Central memory CD4-positive, alpha-beta T cell (primary cell): ENCODE data around the gene CLCN1.

Source experiments
- DNase-seq: peaks from one replicate; pipeline ENCODE4 v3.0.0; 2022

Gene CLCN1

DNA sequence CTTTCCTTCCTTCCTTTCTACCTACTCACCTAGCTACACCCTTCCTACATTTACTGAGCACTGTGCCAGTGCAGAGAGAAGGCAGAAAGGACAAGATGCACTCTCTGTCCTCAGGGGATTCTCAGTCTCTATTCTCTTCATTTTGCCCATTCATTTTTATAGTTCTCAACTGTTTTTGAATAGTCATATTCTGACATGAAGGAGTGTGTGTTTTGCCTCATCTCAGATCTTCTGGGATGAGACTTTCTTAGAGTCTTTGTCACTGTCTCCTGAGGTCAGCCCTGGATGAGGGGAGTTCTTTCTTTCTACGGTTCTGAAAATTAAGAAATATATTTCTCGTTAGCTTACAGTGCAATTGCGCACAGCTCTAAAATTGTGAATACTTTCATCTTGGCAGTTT, 21.3 kb downstream of the CLCN1 start:
- DNase-seq, result no peak

DNA sequence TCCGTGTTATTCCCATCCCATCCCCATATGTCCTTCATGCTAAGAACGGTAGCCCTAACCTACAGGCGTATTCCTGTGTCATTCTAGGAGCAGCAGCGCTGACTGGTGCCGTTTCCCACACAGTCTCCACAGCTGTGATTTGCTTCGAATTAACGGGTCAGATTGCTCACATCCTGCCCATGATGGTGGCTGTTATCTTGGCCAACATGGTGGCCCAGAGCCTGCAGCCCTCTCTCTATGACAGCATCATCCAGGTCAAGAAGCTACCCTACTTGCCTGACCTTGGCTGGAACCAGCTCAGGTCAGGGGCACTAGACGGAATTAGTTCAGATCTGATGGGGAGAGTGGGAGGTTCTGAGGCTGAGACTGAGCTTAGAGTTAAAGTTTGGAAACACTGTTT, 25.9 kb downstream of the CLCN1 start:
- DNase-seq, result no peak

DNA sequence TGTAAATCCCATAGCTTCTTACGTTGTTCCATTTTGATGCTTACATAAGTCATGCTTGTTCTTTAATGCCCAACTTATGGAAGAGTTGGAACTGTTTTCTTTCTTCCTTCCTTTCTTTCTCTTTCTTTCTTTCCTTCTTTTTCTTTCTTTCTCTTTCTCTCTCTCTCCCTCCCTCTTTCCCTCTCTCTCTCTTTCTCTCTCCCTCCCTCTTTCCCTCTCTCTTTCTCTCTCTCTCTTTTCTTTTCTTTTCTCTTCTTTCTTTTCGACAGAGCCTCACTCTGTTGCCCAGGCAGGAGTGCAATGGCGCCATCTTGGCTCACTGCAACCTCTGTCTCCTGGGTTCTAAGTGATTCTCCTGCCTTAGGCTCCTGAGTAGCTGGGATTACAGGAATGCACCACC, 27.7 kb downstream of the CLCN1 start:
- DNase-seq, result no peak

DNA sequence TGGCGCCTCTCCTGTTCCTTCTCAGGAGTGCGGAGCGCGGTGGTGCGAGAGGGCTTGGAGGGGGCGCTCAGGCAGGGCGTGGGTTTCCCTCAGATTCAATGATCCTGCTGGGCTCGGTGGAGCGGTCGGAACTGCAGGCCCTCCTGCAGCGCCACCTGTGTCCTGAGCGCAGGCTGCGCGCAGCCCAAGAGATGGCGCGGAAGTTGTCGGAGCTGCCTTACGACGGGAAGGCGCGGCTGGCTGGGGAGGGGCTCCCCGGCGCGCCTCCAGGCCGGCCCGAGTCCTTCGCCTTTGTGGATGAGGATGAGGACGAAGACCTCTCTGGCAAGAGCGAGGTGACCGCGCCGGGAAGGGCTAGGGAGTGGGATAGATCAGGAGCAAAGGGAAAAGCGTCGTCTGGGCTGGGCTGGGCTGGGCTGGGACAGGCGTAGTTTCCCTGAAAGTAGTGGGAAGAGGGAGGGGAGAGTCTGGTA, 29.6 kb downstream of the CLCN1 start:
- peak; percentile 48 for DNase-seq

DNA sequence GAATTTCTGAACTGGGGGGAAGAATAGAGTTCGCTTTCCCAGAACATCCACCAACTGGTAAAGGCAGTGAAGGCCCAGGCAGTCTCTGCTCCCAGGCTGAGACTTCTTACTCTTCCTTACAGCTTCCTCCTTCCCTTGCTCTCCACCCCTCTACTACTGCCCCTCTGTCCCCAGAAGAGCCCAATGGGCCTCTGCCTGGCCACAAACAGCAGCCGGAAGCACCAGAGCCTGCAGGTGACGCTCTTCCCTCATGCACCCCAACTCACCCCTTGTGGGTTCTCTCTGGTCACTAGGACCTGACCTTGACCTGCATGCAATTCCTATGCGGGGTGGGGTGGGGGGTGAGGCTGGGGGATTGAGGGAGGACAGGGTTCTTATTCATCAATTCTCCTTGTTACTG, 30.1 kb downstream of the CLCN1 start:
- no peak for DNase-seq

DNA sequence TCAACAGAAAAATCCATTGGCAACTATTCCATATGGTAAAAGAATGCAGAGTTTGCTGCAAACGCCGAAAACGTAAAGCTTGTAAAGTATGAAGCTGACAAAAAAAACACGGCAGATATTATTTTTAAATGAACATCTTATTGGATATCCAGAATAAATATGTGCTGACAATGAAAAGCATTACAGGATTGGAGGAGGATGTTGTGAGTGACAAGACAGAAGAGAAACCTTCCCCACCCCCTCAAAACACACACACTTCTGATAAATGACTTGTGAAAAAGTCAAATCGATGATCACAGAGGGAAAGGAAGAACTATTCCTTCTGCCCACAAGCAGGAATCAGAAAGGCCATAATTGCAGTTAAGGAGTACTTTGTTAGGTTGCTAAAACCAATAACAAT, 32.0 kb downstream of the CLCN1 start:
- DNase-seq, result no peak

DNA sequence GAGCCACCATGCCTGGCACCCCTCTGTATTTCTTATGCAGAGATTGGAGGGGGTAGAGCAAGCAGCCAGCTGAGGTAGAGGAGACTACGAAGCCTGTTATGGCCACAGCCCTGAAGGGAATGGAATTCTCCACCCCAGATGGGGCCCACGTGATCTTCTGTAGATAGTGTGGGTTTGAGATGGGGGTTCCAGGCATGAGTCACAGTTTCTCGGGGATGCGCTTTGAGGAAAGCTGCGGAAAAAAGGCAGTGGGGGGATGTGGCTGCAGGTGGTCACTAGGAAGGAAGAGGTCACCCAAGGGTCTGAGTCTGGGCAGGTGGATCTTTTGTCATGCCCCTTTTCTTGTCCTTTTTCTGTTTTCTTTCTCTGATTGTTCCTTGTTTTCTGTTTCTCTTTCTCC, 35.1 kb downstream of the CLCN1 start:
- DNase-seq, result no peak

DNA sequence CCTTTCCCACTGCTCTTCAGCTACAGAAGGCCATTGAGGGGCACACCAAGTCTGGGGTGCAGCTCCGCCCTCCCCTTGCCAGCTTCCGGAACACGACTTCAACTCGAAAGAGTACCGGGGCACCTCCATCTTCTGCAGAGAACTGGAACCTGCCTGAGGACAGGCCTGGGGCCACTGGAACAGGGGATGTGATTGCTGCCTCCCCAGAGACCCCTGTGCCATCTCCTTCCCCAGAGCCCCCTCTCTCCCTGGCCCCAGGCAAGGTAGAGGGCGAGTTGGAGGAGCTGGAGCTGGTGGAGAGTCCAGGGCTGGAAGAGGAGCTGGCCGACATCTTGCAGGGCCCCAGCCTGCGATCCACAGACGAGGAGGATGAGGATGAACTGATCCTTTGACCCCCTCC, 35.7 kb downstream of the CLCN1 start:
- no peak for DNase-seq

DNA sequence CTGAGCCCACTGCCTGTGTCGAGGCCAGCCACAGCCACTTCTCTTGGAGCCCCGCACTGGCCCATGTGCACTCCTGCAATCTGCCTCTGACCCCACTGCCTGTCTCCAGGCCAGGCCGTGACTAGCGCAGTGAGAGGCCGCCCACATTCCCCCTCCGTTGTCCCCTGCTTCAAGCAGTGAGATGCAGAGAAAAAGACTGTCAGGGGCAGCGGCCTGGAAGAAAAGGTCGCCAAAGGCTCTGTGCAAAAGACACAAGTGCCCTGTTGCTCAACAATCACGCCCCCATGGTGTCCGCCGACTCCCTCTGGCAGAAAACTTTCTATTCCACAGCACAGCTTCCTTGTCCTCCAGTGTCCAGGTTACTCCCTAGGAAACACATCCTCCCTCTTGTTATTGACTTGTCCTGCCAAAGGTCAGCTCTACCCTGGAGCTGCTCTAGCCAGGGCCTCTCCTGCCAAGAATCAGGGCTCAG, 36.7 kb downstream of the CLCN1 start:
- no peak for DNase-seq

DNA sequence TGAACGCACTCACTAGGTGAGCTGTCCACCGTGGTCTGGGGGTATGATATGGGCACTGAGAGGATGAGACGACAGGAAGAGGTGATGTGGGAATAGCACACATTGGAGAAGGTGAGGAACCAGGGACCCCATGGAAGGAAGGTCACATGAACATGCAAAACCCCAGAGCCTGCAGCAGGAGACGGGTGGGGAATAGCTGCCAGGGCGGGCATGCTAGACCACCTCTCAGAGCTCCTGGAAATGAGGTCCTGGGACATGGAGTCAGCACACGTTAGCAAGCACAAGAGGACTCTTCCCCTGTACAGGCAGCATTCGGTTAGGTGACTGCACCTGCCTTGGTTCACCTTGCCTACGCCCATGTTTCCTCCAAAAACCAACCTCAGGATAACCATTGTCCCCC, 38.5 kb downstream of the CLCN1 start:
- no peak for DNase-seq

DNA sequence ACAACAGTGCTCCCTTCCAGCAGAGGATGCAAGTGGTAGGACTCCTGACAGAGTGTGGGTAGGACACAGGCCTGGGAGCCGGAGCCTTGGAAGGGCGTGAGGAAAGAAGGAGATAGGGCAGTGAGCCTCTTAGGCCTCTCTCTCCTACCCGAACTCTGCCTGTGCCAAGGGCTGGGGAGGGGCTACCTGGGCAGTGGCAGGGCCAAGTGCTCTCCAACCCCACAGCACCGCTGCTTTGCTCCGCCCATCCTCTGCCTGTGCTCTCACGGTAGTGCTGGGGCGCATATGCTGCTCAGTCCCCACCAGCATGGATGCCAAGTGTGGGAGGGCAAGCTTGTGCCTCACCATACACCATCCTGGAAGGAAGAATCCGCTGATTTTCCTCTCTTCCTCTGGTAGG, 39.1 kb downstream of the CLCN1 start:
- no peak for DNase-seq

DNA sequence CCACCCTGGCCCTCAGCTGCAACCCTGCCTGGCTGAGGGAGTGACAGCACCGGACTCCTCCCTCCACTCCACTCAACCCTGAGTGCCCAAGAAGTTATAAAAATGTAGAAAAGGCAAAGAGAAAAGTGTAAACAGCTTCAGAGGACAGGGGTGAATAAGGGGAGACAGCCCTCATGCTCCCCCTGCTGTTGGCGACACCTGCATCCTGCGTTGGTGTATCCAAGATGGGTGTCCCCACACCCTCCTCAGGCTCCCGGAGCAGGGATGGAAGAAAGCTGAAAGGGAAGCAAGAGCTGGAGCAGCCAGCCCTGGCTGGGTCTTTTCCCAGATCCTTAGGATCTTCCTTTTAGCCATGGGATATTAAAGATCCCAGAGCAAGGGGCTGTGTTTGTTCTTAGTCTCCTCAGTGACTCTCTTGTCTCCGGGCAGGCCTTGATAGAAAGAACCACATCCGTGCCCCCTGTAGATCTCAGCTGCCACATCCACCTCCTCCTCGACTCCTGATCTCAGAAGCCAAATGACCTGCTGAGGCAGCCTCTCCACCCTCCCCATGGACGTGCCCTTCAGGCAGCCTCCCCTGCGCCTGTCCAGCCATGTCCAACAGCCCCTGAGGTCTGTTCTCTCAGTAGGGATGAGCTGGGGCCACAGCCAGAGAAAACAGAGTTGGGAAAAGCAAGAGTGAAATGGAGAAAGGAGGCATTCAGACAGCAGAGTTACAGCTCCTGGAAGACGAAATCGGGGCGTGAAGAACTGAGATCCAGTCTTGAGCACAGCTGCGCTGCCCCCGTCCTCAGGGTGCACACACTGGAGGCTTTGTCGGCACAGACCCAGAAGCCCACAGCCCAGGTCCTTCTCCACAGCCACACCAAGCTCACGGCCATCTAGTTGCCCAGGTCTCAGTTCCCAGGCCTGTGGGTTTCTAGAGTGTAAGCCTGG, 39.8 kb downstream of the CLCN1 start:
- DNase-seq, result no peak

DNA sequence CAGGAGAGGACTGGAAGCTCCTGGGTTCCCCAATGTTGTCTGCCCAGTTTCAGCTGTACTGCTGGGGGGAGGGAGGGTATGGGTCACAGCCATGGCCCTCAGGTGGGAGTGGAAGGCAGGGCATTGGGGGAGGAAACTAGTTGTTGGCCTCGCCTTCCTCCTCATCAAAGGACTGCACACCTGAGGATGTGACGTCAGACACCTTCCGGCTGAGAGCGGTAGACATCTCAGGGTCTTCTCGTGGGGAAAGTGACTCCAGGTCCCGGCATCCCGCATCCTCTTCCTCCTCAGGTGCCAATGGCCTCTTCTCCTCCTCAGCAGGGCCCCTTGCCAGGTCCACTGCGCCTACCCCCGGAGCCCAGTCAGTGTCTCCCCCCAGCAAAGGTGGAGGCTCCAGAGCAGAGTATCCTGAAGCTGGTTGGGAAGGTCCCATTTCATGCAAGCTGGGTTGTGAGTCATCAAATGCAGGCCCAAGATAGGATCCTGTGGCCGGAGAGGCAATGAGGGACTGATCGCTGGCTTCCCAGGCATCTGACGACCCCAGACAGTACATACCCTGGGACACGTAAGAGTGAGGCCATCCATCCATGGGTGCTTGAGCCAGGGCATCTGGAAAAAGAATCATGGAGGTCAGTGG, 40.6 kb downstream of the CLCN1 start:
- no peak for DNase-seq

DNA sequence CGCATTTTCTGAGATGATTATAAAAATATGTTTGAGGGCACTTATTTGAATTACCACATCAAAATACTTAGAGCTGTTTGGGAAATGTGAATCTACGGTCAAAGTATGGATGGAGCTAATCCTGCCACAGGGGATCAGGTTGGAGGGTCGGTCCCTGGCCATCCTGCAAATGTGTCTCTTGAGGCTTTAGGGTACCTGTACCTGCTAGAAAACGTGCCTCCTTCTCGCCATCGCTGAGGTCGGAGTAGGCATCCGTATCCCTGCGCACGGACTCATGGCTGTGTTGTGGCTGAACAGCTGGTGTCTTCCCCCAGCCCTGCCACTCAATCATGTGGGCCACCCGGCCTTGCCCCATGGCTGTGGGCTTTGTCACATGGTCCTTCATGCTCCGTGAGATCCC, 42.7 kb downstream of the CLCN1 start:
- no peak for DNase-seq

DNA sequence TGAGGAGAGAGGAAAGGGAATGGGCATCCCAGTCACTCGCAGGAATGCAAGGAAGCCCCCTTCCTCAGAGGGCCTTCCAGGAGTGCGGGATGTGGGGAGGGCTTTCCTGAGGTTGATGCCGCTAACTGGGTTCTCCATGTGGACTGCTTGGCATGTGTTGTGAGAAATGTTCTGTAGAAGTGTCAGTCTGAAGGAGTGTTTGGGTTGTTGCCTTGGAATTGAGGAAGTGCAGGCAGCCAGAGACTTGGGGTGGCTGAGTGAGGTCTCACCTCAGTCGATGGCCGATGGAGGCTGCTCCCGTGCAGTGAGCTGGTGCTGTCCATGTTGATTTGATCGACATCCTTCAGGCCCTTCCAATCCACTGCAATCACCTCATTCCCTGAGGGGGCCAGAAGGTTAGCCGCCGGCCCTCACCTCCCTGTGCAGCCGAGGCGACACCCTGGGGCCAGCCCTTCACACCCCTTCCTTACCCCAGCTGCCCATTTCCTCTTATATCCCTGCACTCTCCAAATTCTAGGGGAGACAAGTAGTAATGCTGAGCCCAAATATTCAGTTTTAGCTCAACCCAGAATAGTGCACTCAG, 44.0 kb downstream of the CLCN1 start:
- no peak for DNase-seq

DNA sequence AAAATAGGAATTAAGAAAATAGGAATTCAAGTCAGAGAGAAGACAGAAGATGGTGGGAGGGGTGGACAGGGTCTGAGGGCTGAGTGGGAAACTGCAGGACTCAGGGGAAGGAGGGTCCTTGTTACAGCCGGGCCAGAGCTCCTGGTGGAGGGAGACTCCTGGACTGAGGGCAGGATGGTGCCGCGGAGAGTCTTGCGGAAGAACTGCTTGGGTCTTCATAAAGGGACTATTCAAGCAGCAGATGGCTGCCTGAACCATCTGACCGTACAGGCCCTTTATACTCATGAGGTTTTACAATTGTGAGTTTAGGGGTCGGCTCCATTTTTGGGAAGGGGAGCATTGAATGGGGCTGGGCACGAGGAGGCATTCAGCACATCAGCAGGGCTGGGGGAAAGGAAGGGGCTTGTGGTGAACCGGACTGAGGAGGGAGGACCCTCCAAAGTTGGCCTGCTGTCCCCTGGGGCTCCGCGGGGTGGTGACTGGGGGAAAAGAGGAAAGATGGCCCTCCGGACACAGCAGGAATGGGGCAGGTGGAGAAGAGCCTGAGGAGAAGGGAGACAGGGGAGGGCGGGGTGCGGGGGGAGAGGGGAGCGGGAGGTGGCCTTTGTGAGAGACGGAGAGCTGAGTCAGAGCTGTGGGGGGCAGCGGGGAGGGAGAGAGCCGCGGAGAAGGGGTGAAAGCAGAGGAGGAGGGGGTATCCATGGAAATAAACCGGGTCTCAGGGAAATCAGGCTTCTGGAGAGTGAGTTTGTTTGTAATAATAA, 45.1 kb downstream of the CLCN1 start:
- DNase-seq, result no peak

DNA sequence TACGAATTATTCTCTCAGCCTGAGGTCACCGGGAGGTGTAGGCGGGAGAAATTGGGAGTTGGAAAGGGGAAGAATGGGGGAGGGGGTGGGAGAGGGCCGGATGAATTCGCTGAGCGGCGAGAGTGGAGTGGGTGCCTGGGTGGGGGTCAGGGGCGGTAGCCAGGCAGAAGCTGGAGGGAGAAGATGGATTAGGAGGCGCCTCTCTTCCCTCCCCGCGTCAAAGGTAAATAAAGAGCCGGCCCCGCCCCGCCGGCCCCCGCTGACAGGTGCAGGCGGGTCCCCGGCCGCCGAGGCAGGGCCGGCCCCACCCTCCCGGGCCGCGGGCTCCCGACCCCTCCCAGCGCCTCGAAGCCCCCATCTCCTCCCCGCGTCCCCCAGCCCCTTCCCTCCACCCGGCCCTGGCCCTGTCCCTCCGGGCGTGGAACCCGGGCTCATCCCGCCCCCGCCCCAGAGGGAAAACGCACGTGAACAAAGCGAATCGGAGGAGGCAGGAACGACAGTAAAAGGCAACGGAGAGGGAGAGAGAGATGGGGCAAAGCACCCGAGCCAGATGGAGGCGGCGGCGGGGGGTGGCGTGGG, 45.7 kb downstream of the CLCN1 start:
- no peak for DNase-seq

DNA sequence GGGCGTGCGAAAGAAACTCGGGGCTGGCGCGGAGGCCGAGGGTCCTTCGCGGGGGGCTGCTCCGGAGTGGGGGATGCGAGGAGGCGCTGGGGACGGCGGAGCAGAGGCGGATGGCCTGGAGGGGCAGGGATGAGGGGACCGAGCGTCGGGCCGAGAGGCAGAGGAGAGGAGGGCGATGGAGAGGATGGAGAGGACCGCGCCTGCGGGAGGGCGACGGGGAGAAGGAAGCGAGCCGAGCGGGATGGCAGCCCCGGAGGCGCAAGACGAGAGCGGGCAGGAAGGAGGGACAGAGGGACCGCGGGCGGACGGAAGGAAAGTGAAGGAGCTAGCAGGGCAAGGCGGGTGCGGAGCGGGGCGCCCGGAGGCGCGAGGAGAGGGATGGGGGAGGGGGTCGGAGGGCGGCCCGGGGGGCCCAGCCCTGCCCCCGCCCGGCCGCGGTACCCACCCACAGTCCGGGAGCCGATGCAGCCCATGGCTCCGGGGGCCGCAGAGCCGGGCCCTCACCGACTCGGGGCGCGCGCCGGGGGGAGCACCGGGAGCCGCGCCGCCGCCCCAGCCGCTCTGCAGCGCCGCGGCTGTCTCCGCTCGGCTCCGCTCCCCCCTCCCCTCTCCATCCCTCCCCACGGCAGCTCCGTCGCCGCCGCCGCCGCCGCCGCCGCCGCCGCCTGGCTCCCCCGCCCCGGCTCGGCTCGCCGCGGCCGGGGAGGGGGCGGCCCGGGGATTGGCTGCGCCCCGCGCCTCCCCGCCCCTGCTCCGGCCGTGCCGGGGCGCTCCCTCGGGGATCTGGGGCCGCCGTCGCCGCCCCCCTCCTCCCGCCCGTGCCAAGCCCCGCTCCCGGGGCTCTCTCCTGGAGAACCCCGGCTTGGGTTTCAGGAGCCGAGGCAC, 46.5 kb downstream of the CLCN1 start, which contains the start of gene FAM131B:
FAM131B (minus strand) TSS at position 583 of the 885 bp plus-strand sequence; CDS start at position 473, 110 bp downstream.
- no peak for DNase-seq

DNA sequence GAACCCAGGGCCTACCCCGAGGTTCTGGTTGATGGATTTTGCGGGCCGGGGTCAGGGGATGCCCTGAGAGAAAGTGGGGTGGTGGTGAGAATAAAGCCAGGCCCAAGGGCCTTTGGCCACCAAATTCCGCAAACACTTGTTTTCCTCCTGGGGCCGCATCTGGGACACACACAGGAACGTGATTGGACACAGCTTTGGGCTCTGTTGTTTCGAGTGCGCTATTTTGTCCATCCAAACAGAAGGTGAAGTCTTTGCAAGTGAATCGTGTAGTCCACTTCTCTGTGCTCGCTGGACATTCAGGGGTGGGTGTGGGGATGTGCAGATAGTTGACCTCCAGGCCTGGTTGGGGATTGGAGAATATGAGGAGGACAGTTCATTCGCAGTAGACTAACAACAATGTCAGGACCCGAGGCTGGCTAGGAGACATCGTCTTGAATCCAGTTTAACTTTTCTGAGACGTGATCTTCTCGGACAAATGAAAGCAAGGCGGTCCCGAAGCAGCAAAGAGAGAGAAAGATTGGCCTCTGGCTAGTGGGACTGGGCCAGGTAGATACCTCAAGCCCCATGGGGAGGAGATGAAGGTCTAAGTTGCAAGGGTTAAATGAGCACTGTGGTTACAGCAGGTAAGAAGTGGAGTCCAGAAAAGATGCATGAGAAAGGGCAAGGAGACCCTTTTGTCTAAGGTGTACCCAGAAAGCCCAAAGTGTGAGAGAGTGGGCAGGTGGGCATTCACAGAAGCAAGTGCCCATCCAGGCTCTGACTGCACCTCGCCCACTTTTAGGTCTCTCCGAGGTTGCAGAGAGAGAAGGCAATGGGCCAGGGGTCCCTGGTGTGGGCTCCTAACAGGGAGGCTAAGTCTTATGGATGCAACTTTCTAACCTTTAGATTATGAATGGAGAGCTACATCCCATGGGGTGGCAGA, 47.4 kb downstream of the CLCN1 start:
- DNase-seq, result no peak

DNA sequence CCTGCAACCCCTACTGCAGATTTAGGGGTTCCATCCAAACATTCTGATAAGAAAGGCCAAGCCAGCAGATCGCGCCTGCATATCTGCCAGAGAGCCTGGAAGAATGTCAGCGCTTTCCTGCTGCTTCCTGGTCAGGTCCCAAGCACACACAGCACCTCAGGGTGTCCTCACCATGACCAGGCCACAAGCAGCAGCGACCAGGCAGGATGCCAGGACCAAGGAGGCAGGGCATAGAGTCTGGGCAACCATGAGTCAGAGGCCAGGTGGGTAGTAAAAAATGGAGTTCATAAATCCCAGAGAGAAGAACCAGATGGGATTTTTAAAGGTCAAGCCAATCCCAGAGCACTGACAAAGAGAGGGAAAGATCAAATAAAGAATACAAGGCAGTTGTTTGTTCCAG, 52.1 kb downstream of the CLCN1 start:
- DNase-seq, result no peak
